GM23338 (cell line): ENCODE measurements around the gene OR10H2. TPM values are rescaled to one million over a fixed set of nuclear protein-coding genes. Genes with fewer than 3 reads are reported as not detected.

Experiments used
- ATAC-seq: fragments of 200-7000 bp; cut with Tn5 transposase; 3 replicates; pipeline ENCODE4 v1.9.1; 2020
- DNase-seq: peaks from one replicate; pipeline ENCODE4 v3.0.0-alpha.2; 2015; ENCODE audit warnings: low spot score
- H2AFZ ChIP-seq: fragments of 200-600 bp; sonication (generic); 2 replicates; pipeline ENCODE4 v1.8.0; 2016; ENCODE audit warnings: antibody characterized with exemption, mild to moderate bottlenecking, moderate library complexity
- H3F3A ChIP-seq: fragments of 200-600 bp; sonication (generic); replicated peaks from 2 replicates; pipeline ENCODE4 v1.8.0; 2017; ENCODE audit warnings: antibody characterized with exemption, mixed run types, low read depth
- H3K27ac ChIP-seq: fragments of 200-600 bp; sonication (generic); 2 replicates; pipeline ENCODE4 v1.6.1; 2016; ENCODE audit warnings: low read depth
- H3K27me3 ChIP-seq: fragments of 200-600 bp; sonication (generic); 2 replicates; pipeline ENCODE4 v1.8.0; 2016; ENCODE audit warnings: mild to moderate bottlenecking, mixed run types, moderate library complexity; ENCODE audit not compliant: insufficient read depth
- H3K36me3 ChIP-seq: fragments of 200-600 bp; sonication (generic); 2 replicates; pipeline ENCODE4 v1.8.0; 2016; ENCODE audit warnings: mild to moderate bottlenecking; ENCODE audit not compliant: insufficient read depth
- H3K4me1 ChIP-seq: fragments of 200-600 bp; sonication (generic); 2 replicates; pipeline ENCODE4 v1.8.0; 2016; ENCODE audit warnings: mild to moderate bottlenecking, moderate library complexity; ENCODE audit not compliant: insufficient read depth
- H3K4me2 ChIP-seq: fragments of 200-600 bp; sonication (generic); 2 replicates; pipeline ENCODE4 v1.7.1; 2017; ENCODE audit warnings: mixed run types
- H3K4me3 ChIP-seq: fragments of 200-600 bp; sonication (generic); 2 replicates; pipeline ENCODE4 v1.6.1; 2016; ENCODE audit warnings: mixed run types
- H3K79me2 ChIP-seq: fragments of 200-600 bp; sonication (generic); replicated peaks from 2 replicates; pipeline ENCODE4 v1.8.0; 2017; ENCODE audit warnings: mild to moderate bottlenecking; ENCODE audit not compliant: insufficient read depth
- H3K9me2 ChIP-seq: fragments of 200-600 bp; sonication (generic); 2 replicates; pipeline ENCODE4 v1.8.0; 2017; ENCODE audit not compliant: insufficient read depth
- H4K20me1 ChIP-seq: fragments of 200-600 bp; sonication (generic); replicated peaks from 2 replicates; pipeline ENCODE4 v1.8.0; 2017; ENCODE audit warnings: mild to moderate bottlenecking; ENCODE audit not compliant: insufficient read depth
- H3K27ac Mint-ChIP-seq: 2 replicates; pipeline ENCODE4 v1.8.0; 2020; ENCODE audit warnings: inconsistent platforms, mild to moderate bottlenecking, moderate library complexity, mixed read lengths
- H3K27me3 Mint-ChIP-seq: 3 replicates; pipeline ENCODE4 v1.8.0; 2022; ENCODE audit warnings: low read depth, mild to moderate bottlenecking, moderate library complexity, mixed read lengths, inconsistent platforms; ENCODE audit not compliant: insufficient read depth, poor library complexity
- H3K36me3 Mint-ChIP-seq: 3 replicates; pipeline ENCODE4 v1.8.0; 2021; ENCODE audit warnings: low read depth, mild to moderate bottlenecking, inconsistent platforms, moderate library complexity, mixed read lengths
- H3K4me1 Mint-ChIP-seq: 3 replicates; pipeline ENCODE4 v1.8.0; 2020; ENCODE audit warnings: mild to moderate bottlenecking, inconsistent platforms, mixed read lengths
- H3K4me3 Mint-ChIP-seq: 3 replicates; pipeline ENCODE4 v1.8.0; 2021; ENCODE audit warnings: moderate library complexity, mild to moderate bottlenecking, inconsistent platforms, mixed read lengths
- H3K9me3 Mint-ChIP-seq: 3 replicates; pipeline ENCODE4 v1.8.0; 2020; ENCODE audit warnings: moderate library complexity, mild to moderate bottlenecking, inconsistent platforms, mixed read lengths
- CREB1 ChIP-seq: fragments of 250-450 bp; sonication (Bioruptor Pico); IDR thresholded peaks from 2 replicates; pipeline ENCODE4 v1.5.0; 2020; ENCODE audit warnings: low read depth, mild to moderate bottlenecking, moderate library complexity
- EZH2 ChIP-seq: fragments of 200-600 bp; sonication (generic); IDR thresholded peaks from one replicate; pipeline ENCODE4 v1.8.0; 2017; ENCODE audit warnings: antibody characterized with exemption, mild to moderate bottlenecking, low read depth; ENCODE audit not compliant: unreplicated experiment
- EZH2phosphoT487 ChIP-seq: fragments of 200-600 bp; sonication (generic); IDR thresholded peaks from one replicate; pipeline ENCODE4 v1.8.1; 2018; ENCODE audit warnings: antibody characterized with exemption; ENCODE audit not compliant: unreplicated experiment
- POLR2AphosphoS5 ChIP-seq: IDR thresholded peaks from 2 replicates; pipeline ENCODE4 v1.6.1; 2016; ENCODE audit warnings: antibody characterized with exemption, low read depth
- ZNF114 ChIP-seq: fragments of 250-450 bp; sonication (Bioruptor Pico); IDR thresholded peaks from 2 replicates; pipeline ENCODE4 v1.5.0; 2020; ENCODE audit warnings: mild to moderate bottlenecking, moderate library complexity
- ZNF331 ChIP-seq: fragments of 250-450 bp; sonication (Bioruptor Pico); IDR thresholded peaks from 2 replicates; pipeline ENCODE4 v1.5.0; 2020; ENCODE audit warnings: low read depth, mild to moderate bottlenecking, moderate library complexity
- polyA plus RNA-seq: library from polyadenylated mRNA; unstranded; fragments of >200 nt; fragmentation: Nextera tagmentation; extraction: Ambion mirVana; gene quantifications from 2 replicates; pipeline ENCODE4 v1.2.1, GENCODE V29; 2016
- total RNA-seq: library from RNA; depleted of rRNA; stranded (reverse); fragments of >200 nt; shearing (Covaris generic); gene quantifications from 2 replicates; pipeline ENCODE4 v1.2.3, GENCODE V29; 2014
- TF ChIP-seq, protein P1 (sequence below), 2 experiments: fragments of 200-600 bp in 1 of 2; sonication (generic) in 1 of 2; conservative IDR thresholded peaks; 2 replicates each; pipeline versions ENCODE4 v1.5.1 to v1.6.1; 2016 to 2017; ENCODE audit warnings: antibody characterized with exemption in 2 of 2, low read depth in 2 of 2, mild to moderate bottlenecking in 2 of 2, moderate library complexity in 1 of 2
- TF ChIP-seq, protein P2 (sequence below): IDR thresholded peaks from one replicate; pipeline ENCODE4 v1.6.1; 2018; ENCODE audit warnings: antibody characterized with exemption; ENCODE audit not compliant: unreplicated experiment
- TF ChIP-seq, protein P3 (sequence below): IDR thresholded peaks from 2 replicates; pipeline ENCODE4 v1.6.1; 2016; ENCODE audit warnings: antibody characterized with exemption

Gene OR10H2
- total and polyA plus RNA-seq, 2 experiments from 2014 or later = not detected

DNA sequence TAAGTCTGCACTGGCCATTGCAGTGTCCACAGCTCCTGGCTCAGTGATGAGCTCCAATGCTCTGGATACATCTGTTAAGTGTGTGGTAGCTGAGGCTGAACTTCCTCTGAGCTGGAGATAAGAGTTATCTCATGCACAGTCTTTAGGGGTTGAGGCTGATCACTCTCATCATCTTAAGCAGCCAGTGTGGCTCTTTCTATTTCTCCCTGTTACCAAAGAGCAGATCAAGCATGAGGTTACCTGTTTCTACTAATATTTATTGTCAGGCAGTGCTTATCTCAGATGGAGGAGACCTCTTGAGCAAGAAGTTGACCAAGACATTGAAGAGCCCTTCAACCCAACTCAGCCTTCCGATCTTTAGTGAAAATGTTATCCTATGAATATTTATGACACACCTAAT lies 6.6 kb upstream of the OR10H2 start:
- Mint-ChIP-seq H3K9me3 (peaks cover 98% of the 10 kb centered on the region), H3K27ac (no peak overlapping the region), H3K27me3 (peaks cover 6% of the 10 kb centered on the region), H3K36me3 (peaks cover 32% of the 10 kb centered on the region), H3K4me1 (no peaks in the 10 kb centered on the region), H3K4me3 (no peak overlapping the region)
- H3K27ac ChIP-seq = no peak overlapping the region
- H3K4me3 ChIP-seq = no peak overlapping the region
- H3K36me3 ChIP-seq = peaks cover 6% of the 10 kb centered on the region; the same call in 1 of the 2 replicates
- H3K9me2 ChIP-seq = no peaks in the 10 kb centered on the region
- no peaks in the 10 kb centered on the region for H4K20me1 ChIP-seq
- TF ChIP-seq, protein P1, sequence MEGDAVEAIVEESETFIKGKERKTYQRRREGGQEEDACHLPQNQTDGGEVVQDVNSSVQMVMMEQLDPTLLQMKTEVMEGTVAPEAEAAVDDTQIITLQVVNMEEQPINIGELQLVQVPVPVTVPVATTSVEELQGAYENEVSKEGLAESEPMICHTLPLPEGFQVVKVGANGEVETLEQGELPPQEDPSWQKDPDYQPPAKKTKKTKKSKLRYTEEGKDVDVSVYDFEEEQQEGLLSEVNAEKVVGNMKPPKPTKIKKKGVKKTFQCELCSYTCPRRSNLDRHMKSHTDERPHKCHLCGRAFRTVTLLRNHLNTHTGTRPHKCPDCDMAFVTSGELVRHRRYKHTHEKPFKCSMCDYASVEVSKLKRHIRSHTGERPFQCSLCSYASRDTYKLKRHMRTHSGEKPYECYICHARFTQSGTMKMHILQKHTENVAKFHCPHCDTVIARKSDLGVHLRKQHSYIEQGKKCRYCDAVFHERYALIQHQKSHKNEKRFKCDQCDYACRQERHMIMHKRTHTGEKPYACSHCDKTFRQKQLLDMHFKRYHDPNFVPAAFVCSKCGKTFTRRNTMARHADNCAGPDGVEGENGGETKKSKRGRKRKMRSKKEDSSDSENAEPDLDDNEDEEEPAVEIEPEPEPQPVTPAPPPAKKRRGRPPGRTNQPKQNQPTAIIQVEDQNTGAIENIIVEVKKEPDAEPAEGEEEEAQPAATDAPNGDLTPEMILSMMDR (conservative IDR thresholded peaks at IDR 0.05; ENCODE audit: low read depth in 2 of 2) = no peak
- no peak for TF ChIP-seq CREB1 (CRISPR knock-in tag)
- TF ChIP-seq ZNF114 (CRISPR knock-in tag) = no peak
- TF ChIP-seq, protein P2, sequence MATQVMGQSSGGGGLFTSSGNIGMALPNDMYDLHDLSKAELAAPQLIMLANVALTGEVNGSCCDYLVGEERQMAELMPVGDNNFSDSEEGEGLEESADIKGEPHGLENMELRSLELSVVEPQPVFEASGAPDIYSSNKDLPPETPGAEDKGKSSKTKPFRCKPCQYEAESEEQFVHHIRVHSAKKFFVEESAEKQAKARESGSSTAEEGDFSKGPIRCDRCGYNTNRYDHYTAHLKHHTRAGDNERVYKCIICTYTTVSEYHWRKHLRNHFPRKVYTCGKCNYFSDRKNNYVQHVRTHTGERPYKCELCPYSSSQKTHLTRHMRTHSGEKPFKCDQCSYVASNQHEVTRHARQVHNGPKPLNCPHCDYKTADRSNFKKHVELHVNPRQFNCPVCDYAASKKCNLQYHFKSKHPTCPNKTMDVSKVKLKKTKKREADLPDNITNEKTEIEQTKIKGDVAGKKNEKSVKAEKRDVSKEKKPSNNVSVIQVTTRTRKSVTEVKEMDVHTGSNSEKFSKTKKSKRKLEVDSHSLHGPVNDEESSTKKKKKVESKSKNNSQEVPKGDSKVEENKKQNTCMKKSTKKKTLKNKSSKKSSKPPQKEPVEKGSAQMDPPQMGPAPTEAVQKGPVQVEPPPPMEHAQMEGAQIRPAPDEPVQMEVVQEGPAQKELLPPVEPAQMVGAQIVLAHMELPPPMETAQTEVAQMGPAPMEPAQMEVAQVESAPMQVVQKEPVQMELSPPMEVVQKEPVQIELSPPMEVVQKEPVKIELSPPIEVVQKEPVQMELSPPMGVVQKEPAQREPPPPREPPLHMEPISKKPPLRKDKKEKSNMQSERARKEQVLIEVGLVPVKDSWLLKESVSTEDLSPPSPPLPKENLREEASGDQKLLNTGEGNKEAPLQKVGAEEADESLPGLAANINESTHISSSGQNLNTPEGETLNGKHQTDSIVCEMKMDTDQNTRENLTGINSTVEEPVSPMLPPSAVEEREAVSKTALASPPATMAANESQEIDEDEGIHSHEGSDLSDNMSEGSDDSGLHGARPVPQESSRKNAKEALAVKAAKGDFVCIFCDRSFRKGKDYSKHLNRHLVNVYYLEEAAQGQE = no peak
- no peak for TF ChIP-seq ZNF331 (CRISPR knock-in tag)
- no peaks in the 10 kb centered on the region for H3K27me3 ChIP-seq
- no peak for ATAC-seq
- no peaks in the 10 kb centered on the region for H3K4me1 ChIP-seq
- DNase-seq = no peak
- no peaks in the 10 kb centered on the region for H3K79me2 ChIP-seq
- no peak overlapping the region for H2AFZ ChIP-seq
- no peaks in the 10 kb centered on the region for H3F3A ChIP-seq
- no peak overlapping the region for H3K4me2 ChIP-seq

DNA sequence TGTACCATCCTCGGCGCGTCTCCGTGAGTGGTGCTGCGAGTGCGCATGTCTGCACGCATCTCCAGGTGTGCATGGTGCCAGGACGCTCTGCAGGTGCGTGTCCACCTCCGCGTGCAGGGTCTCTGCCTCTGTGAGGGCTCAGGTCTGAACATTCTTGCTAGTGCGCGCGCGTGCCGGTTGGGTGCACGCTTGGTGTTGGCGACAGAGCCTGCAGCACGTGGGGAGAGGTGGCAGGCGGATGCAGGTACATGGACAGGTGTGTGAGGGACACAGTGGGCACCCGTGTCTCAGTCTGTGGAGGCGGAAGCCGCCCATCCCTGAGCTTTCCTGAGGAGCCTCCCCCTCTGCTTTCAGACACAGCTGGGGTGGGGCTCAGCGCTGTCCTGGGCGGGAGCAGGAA lies 4.9 kb upstream of the OR10H2 start:
- H2AFZ ChIP-seq = no peak overlapping the region
- TF ChIP-seq POLR2AphosphoS5 (no peak), EZH2phosphoT487 (no peak), CREB1 (CRISPR knock-in tag) (no peak), EZH2 (no peak)
- TF ChIP-seq, protein P3, sequence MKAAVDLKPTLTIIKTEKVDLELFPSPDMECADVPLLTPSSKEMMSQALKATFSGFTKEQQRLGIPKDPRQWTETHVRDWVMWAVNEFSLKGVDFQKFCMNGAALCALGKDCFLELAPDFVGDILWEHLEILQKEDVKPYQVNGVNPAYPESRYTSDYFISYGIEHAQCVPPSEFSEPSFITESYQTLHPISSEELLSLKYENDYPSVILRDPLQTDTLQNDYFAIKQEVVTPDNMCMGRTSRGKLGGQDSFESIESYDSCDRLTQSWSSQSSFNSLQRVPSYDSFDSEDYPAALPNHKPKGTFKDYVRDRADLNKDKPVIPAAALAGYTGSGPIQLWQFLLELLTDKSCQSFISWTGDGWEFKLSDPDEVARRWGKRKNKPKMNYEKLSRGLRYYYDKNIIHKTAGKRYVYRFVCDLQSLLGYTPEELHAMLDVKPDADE = no peak
- TF ChIP-seq, protein P2 = no peak

More for the DNA sequence above, 4.9 kb upstream of the OR10H2 start:
- no peaks in the 10 kb centered on the region for H3K27me3 ChIP-seq
- H3K27ac Mint-ChIP-seq = no peak overlapping the region
- no peaks in the 10 kb centered on the region for H3K9me2 ChIP-seq
- no peak for DNase-seq
- H3K79me2 ChIP-seq = no peaks in the 10 kb centered on the region
- H3F3A ChIP-seq = no peaks in the 10 kb centered on the region
- peaks cover 36% of the 10 kb centered on the region for H3K36me3 Mint-ChIP-seq
- no peak for ATAC-seq
- H3K4me3 ChIP-seq = no peak overlapping the region
- H4K20me1 ChIP-seq = no peaks in the 10 kb centered on the region
- H3K9me3 Mint-ChIP-seq = peaks cover 98% of the 10 kb centered on the region
- no peaks in the 10 kb centered on the region for H3K4me1 Mint-ChIP-seq
- H3K27me3 Mint-ChIP-seq = peaks cover 3% of the 10 kb centered on the region
- no peaks in the 10 kb centered on the region for H3K4me1 ChIP-seq
- no peak overlapping the region for H3K4me3 Mint-ChIP-seq
- no peak overlapping the region for H3K27ac ChIP-seq
- H3K36me3 ChIP-seq = peaks cover 6% of the 10 kb centered on the region; the same call in 1 of the 2 replicates
- no peak overlapping the region for H3K4me2 ChIP-seq
